GM21381 (cell line): ENCODE data around the gene CFAP119.

Experiments used
- ATAC-seq: cut with Tn5 transposase; IDR thresholded peaks from one replicate; pipeline ENCODE4 v1.9.1; 2021; ENCODE audit warnings: mild to moderate bottlenecking, moderate library complexity; ENCODE audit not compliant: unreplicated experiment

Gene CFAP119

DNA sequence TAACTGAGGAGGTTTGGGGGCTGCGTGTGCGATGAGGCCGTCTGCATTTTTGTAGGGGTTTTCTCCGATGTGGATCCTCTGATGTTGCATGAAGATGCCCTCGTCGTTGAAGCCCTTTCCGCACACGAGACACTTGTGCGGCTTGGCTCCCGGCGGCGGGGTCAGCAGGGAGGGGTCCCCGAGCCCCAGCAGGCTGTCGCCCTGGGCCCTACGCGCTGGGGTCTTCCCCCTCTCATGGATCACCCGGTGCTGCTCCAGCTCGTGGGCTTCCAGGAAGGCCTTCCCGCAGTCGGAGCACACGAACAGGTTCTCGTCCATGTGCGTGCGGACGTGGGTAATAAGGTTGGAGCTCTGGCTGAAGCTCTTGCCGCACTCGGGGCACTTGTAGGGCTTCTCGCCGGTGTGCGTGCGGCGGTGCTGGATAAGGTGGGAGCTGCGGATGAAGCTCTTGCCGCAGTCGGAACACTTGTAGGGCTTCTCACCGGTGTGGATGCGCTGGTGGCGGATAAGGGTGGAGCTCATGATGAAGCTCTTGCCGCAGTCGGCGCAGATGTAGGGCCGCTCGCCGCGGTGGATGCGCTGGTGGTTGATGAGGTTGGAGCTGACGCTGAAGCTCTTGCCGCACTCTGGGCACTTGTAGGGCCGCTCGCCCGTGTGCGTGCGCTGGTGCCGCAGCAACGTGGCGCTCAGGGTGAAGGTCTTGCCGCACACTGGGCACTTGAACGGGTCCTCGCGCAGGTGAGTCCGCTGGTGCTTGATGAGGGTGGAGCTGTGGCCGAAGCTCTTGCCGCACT, 20.8 kb upstream of the CFAP119 start:
- no peak for ATAC-seq

DNA sequence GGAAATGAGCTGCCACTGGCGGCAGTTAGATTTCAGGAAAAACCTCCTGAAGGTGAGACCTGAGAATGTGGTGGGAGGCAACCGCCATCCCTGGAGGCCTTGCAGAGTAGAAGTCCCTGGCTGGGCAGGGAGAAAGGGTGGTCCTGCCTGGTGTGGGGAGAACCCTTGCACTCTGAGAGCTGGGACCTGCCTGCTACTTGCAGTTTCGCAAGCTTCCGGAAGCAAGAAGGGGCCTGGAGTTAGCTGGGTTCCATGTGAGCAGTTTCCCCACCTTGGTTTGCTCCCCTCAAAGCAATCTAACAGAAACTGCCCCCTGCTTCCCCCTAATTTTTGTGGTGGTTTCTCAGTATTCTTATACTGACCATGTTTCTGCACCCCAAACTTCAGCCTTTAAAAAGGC, 18.7 kb upstream of the CFAP119 start:
- ATAC-seq: no peak

DNA sequence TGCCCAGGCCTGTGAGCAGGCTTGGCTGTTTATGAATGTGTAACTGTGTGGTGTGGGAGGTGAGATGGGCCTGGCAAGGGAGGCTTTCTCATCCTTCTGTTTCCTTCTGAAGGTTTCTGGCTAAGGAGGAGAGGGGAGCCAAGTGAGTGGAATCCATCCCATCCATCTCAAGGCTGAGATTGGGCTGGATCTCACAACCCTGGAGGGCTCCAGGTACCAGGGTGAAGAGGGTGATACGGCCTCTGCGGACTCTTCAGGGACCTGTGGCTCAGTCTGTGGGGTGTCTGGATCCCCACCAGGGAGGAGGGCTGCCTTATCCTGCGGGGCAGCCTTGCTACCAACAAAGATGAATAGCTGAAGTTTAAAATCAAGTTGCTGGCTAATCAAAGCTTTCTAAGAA, 18.2 kb upstream of the CFAP119 start:
- no peak for ATAC-seq

DNA sequence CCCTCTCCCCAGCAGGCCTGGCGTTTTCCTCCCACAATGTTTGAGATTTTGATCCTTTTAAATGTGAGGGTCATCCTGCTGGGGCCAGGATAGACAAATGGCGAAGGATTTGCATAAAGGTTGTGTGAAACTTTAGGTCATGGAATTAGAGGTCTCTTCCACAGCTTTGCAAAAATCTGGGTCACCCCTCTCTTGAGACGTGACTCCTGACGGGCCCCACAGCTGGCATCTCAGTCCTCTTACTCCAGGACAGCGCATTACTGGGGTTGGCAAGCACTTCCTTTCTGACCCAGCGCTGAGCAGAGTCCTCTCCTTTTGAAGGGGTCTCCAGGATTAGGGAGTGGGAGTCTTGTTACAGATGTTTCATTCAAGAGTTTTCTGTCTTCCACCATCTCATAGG, 17.7 kb upstream of the CFAP119 start:
- ATAC-seq: no peak

DNA sequence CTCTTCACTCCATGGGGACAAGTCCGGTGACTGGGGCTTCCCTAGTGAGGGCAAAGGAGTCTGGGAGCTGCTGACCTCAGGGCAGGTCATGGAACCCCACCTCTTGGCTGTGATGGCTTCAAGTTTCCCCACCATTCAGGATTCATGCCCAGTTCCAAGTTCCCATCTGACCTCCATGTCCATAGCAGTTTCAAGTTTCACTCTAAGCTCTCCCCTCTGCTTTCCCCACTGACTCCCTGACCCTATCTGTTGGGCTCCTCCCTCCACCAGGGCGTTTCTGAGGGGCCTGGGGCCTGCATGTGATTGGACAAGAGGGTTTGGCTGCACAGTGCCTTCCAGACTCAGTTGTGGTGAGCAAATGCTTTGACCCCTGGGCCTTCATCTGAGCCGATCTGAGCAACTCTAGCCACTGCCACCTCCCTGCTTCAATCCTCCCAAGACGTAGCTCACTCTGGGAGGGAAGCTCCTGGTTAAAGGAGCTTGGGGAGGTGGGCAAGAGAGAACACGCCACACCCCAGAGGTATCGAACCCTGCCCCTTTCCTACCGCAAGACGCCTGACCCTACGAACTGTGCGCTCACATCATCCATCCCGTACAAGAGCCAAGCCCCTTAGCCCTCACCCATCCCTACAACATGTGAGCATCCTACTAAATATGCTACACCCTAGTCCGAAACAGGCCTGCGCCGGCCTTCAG, 16.8 kb upstream of the CFAP119 start:
- no peak for ATAC-seq

DNA sequence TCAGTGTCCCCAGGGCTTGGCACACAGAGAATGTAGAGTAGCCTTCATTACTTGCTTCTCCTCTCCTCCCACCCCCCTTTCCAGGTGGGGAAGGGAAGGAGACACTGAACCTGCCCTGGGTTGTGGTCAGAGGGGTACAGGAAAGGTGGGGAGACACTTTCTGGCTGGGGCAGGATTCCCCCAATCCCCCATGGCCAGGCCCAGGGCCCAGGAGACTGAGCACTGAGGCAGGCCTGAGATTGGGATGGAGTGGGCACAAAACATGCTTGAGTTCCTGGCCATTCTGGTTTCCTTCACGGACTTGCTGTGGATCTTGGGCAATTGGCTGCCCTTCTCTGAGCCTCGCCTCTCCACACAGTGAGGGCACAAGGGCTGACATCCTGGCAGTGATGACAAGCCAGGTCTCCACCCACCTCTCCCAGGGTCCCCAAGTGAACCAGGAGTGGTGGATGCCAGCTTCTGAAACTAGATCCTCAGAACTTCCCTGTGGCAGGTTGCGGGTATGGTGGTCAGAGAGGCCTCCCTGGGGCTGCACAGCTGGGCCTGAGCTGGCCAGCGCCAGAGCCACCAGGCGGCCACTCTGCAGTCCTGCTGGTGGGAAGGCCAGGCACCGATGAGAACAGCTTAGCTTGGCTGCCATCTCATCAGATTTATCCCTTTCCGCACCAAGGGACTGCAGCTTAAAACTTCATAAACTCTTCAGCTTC, 15.9 kb upstream of the CFAP119 start:
- ATAC-seq: no peak

DNA sequence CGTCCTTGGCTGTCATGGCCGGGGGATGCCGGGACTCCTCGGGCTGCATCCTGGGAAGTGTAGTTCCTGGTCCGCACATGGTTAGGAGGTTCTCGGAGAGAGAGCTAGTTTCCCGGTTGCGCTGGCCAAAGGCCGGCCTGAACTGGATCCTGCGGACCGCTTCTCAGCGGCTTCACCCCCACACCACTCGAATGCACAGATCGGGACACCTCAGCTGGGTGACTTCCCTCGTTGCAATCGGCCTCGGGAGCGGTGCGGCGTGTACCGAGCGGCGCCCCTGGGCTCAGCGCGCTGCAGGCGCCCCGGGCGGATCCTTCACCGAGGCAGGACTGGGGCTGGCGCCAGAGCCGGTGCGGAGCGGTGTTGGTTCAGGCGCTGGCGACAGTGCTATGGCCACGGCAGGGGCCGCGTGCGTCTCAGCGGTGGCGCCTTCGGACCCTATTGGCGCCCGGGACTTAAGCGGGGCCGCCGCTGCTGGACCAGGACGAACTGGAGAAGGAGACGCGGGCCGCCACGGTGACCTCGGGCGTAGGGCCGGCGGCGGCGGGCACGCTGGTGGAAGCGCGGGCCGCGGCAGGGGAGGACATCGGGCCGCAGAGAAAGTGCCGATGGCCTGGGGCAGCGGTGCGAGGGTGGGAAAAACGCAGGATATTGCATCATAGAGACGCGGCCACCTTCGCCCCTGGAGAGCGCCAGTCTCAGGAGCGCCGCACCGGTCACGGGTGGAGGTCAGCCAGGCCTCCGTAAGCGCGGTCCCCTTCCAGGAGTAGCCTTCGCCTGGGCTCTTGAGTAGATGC, 13.7 kb upstream of the CFAP119 start:
- ATAC-seq: peak; percentile 57

DNA sequence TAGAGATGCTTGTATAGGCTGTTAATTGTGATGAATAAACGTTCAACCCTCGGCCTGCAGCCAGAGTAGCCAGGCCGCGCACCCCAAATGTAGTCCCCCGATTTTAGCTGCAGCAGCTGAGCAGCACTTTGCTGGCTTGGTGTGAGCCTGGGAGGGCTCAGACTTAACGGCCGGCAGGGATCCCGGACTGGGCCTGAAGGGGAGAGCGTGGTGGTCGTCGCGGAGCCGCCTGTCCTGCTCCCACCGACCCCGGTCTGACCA, 13.2 kb upstream of the CFAP119 start:
- no peak for ATAC-seq

DNA sequence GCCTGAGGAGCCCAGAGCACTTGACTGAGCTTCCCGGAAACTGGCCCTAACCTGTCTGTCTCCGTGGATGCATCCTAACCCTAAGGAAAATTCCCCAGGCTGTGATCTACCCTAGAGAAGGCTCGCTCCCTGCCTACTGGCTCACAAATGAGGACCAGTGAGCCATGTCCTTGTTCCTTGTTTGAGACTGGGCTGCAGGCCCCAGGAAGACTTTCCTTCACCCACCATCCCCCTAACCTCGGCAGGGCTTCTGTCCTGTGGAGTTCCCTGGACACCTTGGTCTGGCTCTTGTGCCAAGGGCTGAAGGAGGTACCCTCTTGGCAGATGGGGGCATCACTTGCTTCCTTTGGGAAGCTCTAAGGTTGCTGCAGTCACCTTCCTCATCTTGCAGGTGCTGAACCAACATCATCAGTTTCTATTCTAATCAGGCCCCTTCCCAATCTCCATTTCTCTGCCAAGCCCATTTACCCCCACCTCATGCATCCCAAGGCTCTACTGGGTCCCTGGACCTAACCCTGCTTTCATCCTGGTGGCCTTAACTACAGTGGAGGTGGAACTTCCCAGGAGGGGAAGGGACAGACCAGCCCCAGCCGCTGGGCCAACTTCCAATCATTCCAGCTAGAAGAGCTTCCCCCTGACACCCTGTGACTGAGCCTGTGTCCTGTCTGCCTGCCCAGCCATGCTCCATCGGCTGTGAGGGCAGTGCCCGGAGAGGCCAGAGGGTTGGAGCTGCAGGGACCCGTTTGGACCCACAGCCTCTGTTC, 12.7 kb upstream of the CFAP119 start:
- ATAC-seq: no peak

DNA sequence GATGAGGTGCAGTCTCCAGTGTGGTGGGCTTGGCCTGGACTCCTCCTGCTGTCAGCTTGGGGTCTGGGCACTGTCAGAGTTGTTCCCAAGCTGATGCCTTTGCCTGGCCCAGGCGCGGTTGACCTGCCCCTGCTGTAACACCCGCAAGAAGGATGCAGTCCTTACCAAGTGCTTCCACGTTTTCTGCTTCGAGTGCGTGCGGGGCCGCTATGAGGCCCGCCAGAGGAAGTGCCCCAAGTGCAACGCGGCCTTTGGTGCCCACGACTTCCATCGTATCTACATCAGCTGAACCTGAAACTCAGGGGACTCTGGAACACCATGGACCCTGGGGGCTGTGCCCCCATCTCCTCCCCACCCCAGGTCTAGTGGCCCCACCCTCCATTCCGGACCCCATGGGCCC, 12.0 kb upstream of the CFAP119 start:
- ATAC-seq: no peak

DNA sequence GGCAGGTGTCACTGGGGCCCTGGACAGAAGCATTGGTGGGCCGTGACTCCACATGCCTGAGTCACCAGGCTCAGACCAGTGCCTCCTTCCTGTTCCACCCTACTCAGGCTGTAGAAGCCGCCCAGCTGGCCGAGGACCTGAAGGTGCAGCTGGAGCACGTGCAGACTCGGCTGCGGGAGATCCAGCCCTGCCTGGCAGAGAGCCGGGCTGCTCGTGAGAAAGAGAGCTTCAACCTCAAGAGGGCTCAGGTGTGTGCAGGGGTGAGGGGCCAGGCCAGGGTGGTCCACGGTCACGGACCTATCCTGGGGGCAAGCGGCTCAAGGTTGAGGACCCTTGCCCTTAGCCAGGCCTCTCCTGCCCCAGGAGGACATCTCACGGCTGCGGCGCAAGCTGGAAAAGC, 9.9 kb upstream of the CFAP119 start:
- no peak for ATAC-seq

DNA sequence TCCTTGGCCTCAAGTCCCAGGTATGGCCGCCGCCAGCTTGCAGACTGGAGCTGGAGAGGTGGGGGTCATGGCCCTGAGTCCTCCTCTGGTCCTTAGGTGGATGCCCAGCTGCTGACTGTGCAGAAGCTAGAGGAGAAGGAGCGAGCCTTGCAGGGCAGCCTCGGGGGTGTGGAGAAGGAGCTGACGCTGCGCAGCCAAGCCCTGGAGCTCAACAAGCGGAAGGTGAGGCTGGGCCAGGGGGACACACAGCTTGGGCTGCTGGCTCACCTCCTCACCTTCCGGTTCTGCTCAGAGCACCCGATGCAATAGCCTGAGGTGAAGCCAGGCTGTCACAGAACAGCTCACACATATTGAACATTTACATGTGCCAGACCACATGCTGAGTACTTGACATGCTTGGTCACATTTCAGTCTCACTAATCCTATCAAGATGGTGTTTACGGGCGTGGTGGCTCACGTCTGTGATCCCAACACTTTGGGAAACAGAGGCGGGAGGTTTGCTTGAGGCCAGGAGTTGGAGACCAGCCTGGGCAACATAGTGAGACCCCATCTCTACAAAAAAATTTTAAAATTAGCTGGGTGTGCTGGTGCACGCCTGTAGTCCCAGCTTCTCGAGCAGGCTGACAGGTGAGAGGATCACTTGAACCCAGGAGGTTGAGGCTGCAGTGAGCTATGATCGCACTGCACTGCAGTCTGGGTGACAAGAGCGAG, 7.7 kb upstream of the CFAP119 start:
- no peak for ATAC-seq

DNA sequence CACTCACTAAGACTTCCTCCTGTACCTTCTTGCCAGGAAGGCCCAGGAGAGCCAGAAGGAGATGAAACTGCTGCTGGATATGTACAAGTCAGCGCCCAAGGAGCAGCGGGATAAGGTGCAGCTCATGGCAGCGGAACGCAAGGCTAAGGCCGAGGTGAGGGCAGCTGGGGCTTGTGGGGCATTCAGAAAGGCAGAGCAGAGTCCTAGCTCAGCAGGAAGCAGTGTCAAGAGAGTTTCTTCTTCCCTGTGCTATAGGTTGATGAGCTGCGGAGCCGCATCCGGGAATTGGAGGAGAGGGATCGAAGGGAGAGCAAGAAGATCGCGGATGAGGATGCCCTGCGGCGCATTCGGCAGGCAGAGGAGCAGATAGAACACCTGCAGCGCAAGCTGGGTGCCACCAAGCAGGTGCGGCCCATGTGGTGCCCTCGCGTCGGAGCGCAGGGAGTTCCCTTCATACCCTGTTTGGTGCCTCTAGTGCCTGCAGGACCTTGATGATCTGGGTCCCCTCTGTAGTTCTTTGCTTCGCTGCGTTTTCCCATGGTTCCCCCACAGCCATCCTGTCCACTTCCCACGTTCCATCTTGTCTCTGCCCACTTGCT, 6.8 kb upstream of the CFAP119 start:
- ATAC-seq: no peak

DNA sequence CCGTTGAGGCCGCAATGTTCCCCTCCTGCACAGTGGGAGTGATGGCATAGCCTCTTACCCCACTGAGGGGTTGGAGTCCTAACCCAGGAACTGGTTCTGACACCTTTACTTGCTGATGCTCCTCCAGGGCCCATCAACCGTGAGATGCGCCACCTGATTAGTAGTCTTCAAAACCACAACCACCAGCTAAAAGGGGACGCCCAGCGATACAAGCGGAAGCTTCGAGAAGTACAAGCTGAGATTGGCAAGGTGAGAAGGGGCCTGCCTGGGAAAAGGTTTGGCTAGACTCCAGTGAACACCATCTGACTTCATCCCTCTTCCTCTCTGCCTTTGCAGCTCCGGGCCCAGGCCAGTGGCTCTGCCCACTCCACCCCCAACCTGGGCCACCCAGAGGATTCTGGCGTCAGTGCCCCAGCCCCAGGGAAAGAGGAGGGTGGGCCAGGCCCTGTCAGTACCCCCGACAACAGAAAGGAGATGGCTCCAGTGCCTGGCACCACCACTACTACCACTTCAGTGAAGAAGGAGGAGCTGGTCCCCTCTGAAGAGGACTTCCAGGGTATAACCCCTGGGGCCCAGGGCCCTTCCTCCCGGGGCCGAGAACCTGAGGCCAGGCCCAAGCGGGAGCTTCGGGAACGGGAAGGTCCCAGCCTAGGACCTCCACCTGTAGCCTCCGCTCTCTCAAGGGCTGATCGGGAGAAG, 6.1 kb upstream of the CFAP119 start:
- no peak for ATAC-seq

DNA sequence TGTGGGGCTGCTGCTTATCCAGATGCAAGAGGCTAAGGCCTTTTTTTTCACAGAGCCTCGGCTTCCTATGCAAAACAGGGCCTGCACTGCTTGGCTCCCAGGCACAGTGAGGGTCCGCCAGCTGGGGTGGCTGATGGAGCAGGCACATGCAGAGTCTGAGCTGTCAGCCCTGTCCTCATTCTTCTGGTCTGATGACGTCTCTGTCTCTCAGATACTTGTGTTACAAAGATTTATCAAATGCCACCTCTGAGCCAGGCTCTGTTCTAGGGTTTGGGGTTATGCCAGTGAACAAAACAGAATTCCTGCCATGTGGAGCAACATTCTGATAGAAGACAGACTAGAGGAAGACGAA, 5.0 kb upstream of the CFAP119 start:
- no peak for ATAC-seq

DNA sequence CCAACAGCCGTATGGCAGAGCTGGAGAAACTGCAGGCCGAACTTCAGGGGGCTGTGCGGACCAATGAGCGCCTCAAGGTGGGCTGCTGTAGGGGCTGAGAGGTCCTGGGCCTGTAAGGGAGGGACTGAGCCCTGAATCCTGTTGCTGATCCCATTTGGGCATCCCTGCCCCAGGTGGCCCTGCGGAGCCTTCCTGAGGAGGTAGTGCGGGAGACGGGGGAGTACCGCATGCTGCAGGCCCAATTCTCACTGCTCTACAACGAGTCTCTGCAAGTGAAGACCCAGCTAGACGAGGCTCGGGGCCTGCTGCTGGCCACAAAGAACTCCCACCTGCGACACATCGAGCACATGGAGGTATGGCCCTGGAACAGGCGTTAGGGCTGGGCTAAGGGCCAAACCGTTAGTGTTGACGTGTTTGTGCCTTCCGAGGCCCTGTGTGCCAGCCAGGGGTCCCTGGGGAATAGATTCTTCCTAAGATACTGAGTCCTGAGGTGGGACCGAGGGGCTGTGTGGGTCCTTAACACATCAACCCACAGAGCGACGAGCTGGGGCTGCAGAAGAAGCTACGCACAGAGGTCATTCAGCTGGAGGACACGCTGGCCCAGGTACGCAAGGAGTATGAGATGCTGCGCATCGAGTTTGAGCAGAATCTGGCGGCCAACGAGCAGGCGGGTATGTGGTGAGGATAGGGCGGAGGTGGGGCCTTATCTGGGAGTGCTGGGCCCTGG, 4.5 kb upstream of the CFAP119 start:
- ATAC-seq: no peak

DNA sequence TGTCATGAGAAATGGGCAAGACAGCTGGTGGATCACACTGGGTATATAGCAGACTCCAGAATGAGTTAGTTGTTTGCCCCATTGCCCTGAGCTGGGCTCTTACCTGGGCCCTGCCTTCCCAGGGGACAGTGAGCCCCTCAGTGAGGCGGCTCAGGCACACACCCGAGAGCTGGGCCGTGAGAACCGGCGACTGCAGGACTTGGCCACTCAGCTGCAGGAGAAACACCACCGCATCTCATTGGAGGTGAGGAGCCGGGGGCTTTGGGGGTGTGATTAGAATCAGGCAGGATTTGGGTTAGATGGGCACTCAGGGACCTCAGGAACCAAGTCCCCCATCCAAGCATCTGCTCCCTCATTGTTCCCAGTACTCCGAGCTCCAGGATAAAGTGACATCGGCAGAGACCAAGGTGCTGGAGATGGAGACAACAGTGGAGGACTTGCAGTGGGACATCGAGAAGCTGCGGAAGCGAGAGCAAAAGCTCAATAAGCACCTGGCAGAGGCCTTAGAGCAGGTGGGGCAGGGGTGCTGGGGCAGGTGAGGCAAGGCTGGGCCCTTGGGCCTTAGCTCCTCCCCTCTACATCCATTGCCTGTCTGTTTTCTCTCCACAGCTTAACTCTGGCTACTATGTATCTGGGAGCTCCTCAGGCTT, 3.1 kb upstream of the CFAP119 start:
- ATAC-seq: no peak

DNA sequence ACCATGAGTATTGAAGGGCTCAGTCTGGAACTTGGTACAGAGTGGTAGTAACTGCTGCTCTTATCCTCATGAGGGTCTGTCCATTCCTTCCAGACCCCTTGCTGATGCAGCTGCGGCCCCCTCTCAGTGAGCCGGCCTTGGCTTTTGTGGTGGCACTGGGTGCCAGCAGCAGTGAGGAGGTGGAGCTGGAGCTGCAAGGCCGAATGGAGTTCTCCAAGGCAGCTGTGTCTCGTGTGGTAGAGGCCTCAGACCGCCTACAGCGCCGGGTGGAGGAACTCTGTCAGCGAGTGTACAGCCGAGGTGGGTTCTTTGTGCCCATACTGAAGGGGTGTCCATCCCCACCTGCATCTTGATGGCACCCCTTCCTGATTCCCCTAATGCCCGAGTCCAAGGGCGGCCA, 2.2 kb upstream of the CFAP119 start:
- ATAC-seq: no peak
